Measurements from ENCODE around the gene APLP2. TPM values are rescaled to one million over a fixed set of nuclear protein-coding genes. Genes with fewer than 3 reads are reported as not detected.
A peak's percentile ranks its signal among the peaks of the same experiment; 100 is the strongest.

The APLP2 gene
- total and polyA plus RNA-seq, 9 of the 15 experiments (the other 6 are each of a cell fraction or from before 2014, with no cell fraction given) = 17.4 to 164 (median 118) TPM

DNA sequence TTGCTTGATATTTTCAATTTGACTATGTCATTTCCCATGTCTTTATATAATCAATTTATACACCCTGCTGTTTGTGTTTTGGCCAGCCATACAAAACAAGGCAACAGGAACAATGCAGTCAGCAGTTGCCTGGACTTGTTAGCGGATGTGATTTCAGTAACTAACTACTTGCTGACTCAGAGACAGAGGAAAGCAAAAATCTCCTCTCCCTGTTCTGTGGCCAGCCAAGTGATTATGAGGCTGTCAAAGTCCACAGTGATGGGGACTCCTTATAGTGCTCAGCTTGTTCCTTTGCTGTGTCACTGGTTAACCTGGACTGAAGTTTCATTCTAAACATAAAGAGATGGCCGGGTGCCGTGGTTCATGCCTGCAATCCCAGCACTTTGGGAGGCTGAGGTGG, 32.6 kb upstream of the APLP2 start:
- DNase-seq (ENCODE audit: extremely low read depth in 1 of 4, low spot score in 3 of 4) = peak in 1 of 4 experiments; percentile 10
- no peak overlapping the region for H3K27ac ChIP-seq (ENCODE audit: extremely low read depth, low read depth, low read length)
- CTCF ChIA-PET (ENCODE audit: low intra/inter-chr PET ratio) = no interaction called here
- H2AFZ ChIP-seq (ENCODE audit: low read depth, low read length) = no peak overlapping the region
- intact Hi-C loops (cut with micrococcal nuclease) (no loop called here), in situ Hi-C loops (cut with MboI) (loop anchor here (10.0 kb wide), 1 partner anchor 1508 kb away; no protein-coding TSS in a partner anchor)
- H3K36me3 ChIP-seq (ENCODE audit: control insufficient read depth, insufficient read depth, low read length) = no peaks in the 10 kb centered on the region
- H3K27me3 ChIP-seq (ENCODE audit: control insufficient read depth in 2 of 2, insufficient read depth in 2 of 2, low read length in 2 of 2) = 0 out of 5 replicates have a peak, but pooled peaks cover 0 to under 1% of the 10 kb centered on the region in 2 experiments
- peak; percentile 62 for ATAC-seq
- H3K79me2 ChIP-seq (ENCODE audit: control insufficient read depth, insufficient read depth, low read length) = no peaks in the 10 kb centered on the region
- H3K9me1 ChIP-seq (ENCODE audit: control insufficient read depth, insufficient read depth, low read length) = no peaks in the 10 kb centered on the region
- no peaks in the 10 kb centered on the region for H3K9me3 ChIP-seq (replicated peaks; ENCODE audit: control insufficient read depth, insufficient read depth, low read depth, low read length)
- no peak for FAIRE-seq
- 37% methylated on average over 3 of the region's 3 CpGs for WGBS (ENCODE audit: insufficient coverage, low coverage, missing lambda C conversion rate)
- no TSS peak for BruUV-seq (replicated peaks)
- no peak overlapping the region for H3K4me2 ChIP-seq (ENCODE audit: insufficient read depth, low read length)
- peaks cover 6 to 10% of the 10 kb centered on the region in 2 experiments; a peak in 4 of 5 replicates for H3K4me1 ChIP-seq (replicated peaks in 1 of 2; ENCODE audit: control insufficient read depth in 2 of 2, insufficient read depth in 2 of 2, low read length in 2 of 2)
- no peak overlapping the region for H3K9ac ChIP-seq (ENCODE audit: insufficient read depth in 1 of 2, low read depth in 2 of 2, low read length in 2 of 2)
- H3K4me3 ChIP-seq = no peak overlapping the region
- POLR2A ChIA-PET = interaction anchor here (0.5 to 0.8 kb wide), 2 partner anchors 34 to 92 kb away, joined by 3 to 5 read pairs; no protein-coding TSS in a partner anchor
- no peaks in the 10 kb centered on the region for H4K20me1 ChIP-seq (replicated peaks; ENCODE audit: control insufficient read depth, insufficient read depth, low read length)
- TF ChIP-seq MBD2 (IDR thresholded peaks at IDR 0.05; ENCODE audit: borderline replicate concordance, low read depth) (no peak), SRSF9 (IDR thresholded peaks at IDR 0.05; ENCODE audit: borderline replicate concordance, low read depth, low read length) (no peak), KDM1A (IDR thresholded peaks at IDR 0.05) (peak; percentile 23 to 40; a peak in 1 of 4 replicates), PURB (CRISPR knock-in tag; IDR thresholded peaks at IDR 0.05; ENCODE audit: low read depth) (no peak), CCNT2 (IDR thresholded peaks at IDR 0.05; ENCODE audit: borderline replicate concordance, extremely low read depth, insufficient read length, low read depth, low read length) (no peak), PHB (CRISPR knock-in tag; IDR thresholded peaks at IDR 0.05) (no peak), TAF9B (IDR thresholded peaks at IDR 0.05; ENCODE audit: partially characterized antibody) (no peak), CEBPB (tag; IDR thresholded peaks at IDR 0.05) (no peak), EZH2 (IDR thresholded peaks at IDR 0.05; ENCODE audit: borderline replicate concordance, low read depth, low read length) (no peak), ZNF384 (IDR thresholded peaks at IDR 0.05; ENCODE audit: low read depth, low read length) (no peak), ZNF766 (CRISPR knock-in tag; conservative IDR thresholded peaks at IDR 0.05) (no peak), MLX (CRISPR knock-in tag; conservative IDR thresholded peaks at IDR 0.05) (no peak), NFE2 (IDR thresholded peaks at IDR 0.05; ENCODE audit: low read depth) (peak; percentile 20; the same call in 1 of the 2 replicates), ZNF282 (CRISPR knock-in tag; IDR thresholded peaks at IDR 0.05) (no peak), ATF4 (CRISPR knock-in tag; IDR thresholded peaks at IDR 0.05) (no peak), SAFB (IDR thresholded peaks at IDR 0.05; ENCODE audit: borderline replicate concordance, low read depth, low read length) (no peak), RNF2 (IDR thresholded peaks at IDR 0.05) (no peak)
- TF ChIP-seq, protein P1, sequence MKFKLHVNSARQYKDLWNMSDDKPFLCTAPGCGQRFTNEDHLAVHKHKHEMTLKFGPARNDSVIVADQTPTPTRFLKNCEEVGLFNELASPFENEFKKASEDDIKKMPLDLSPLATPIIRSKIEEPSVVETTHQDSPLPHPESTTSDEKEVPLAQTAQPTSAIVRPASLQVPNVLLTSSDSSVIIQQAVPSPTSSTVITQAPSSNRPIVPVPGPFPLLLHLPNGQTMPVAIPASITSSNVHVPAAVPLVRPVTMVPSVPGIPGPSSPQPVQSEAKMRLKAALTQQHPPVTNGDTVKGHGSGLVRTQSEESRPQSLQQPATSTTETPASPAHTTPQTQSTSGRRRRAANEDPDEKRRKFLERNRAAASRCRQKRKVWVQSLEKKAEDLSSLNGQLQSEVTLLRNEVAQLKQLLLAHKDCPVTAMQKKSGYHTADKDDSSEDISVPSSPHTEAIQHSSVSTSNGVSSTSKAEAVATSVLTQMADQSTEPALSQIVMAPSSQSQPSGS (CRISPR knock-in tag; IDR thresholded peaks at IDR 0.05) = no peak
- TF ChIP-seq, protein P2, sequence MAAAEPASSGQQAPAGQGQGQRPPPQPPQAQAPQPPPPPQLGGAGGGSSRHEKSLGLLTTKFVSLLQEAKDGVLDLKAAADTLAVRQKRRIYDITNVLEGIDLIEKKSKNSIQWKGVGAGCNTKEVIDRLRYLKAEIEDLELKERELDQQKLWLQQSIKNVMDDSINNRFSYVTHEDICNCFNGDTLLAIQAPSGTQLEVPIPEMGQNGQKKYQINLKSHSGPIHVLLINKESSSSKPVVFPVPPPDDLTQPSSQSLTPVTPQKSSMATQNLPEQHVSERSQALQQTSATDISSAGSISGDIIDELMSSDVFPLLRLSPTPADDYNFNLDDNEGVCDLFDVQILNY (CRISPR knock-in tag; IDR thresholded peaks at IDR 0.05) = no peak
- TF ChIP-seq, protein P3, sequence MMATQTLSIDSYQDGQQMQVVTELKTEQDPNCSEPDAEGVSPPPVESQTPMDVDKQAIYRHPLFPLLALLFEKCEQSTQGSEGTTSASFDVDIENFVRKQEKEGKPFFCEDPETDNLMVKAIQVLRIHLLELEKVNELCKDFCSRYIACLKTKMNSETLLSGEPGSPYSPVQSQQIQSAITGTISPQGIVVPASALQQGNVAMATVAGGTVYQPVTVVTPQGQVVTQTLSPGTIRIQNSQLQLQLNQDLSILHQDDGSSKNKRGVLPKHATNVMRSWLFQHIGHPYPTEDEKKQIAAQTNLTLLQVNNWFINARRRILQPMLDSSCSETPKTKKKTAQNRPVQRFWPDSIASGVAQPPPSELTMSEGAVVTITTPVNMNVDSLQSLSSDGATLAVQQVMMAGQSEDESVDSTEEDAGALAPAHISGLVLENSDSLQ (IDR thresholded peaks at IDR 0.05) = peak; percentile 15; the same call in 1 of the 2 replicates
